MM.1S (cell line): ENCODE results near the gene CLK1.

ENCODE experiments used
- CTCF ChIP-seq: fragments of 300-600 bp; sonication (generic); IDR thresholded peaks from 2 replicates; pipeline ENCODE4 v1.5.1; 2016; ENCODE audit warnings: antibody characterized with exemption, low read length, mixed read lengths
- EZH2 ChIP-seq: fragments of 300-600 bp; sonication (generic); optimal IDR thresholded peaks from 2 replicates; pipeline ENCODE3; 2017; ENCODE audit warnings: low read depth, mild to moderate bottlenecking, antibody characterized with exemption, low read length, mixed read lengths
- EZH2phosphoT487 ChIP-seq: fragments of 300-600 bp; sonication (generic); IDR thresholded peaks from 2 replicates; pipeline ENCODE4 v1.6.1; 2018; ENCODE audit warnings: antibody characterized with exemption, low read length

- no peak for TF ChIP-seq CTCF
- TF ChIP-seq EZH2: no peak
- no peak for TF ChIP-seq EZH2phosphoT487
Measured at GRCh38 chr2:200810998-200811332, 53.5 kb downstream of the CLK1 start.
